Activated CD8-positive, alpha-beta T cell treated with anti-CD3 and anti-CD28 coated beads for 36 hours (primary cell): ENCODE results near the gene DEK. TPM values are rescaled to one million over a fixed set of nuclear protein-coding genes. Genes with fewer than 3 reads are reported as not detected.

Experiments used
- ATAC-seq: fragments of 200-7000 bp; cut with Tn5 transposase; one replicate; pipeline ENCODE4 v1.10.0; 2021; ENCODE audit warnings: mild to moderate bottlenecking, moderate library complexity
- CTCF ChIA-PET: fragments of 350-600 bp; sonication (Branson Sonifier 250); formaldehyde crosslinking; loops from one replicate; lab custom pipeline; 2021; ENCODE audit warnings: antibody characterized with exemption; lab: Charles Lee
- POLR2A ChIA-PET: fragments of 350-600 bp; sonication (Branson Sonifier 250); formaldehyde crosslinking; loops from one replicate; lab custom pipeline; 2021; ENCODE audit warnings: antibody characterized with exemption; lab: Charles Lee
- DNase-seq: peaks from one replicate; pipeline ENCODE4 v3.0.0-alpha.2; 2020
- H3K27ac Mint-ChIP-seq: one replicate; pipeline ENCODE4 v1.8.0; 2021; ENCODE audit warnings: mild to moderate bottlenecking, mixed read lengths
- H3K27me3 Mint-ChIP-seq: one replicate; pipeline ENCODE4 v1.8.0; 2021; ENCODE audit warnings: mixed read lengths
- H3K36me3 Mint-ChIP-seq: one replicate; pipeline ENCODE4 v1.8.0; 2021; ENCODE audit warnings: low read depth, mixed read lengths
- H3K4me1 Mint-ChIP-seq: one replicate; pipeline ENCODE4 v1.8.0; 2021; ENCODE audit warnings: low read depth, mixed read lengths
- H3K4me3 Mint-ChIP-seq: one replicate; pipeline ENCODE4 v1.8.0; 2021; ENCODE audit warnings: mild to moderate bottlenecking, moderate library complexity, mixed read lengths
- H3K9me3 Mint-ChIP-seq: one replicate; pipeline ENCODE4 v1.8.0; 2021; ENCODE audit warnings: mixed read lengths
- CTCF ChIP-seq: fragments of 200-600 bp; IDR thresholded peaks from one replicate; pipeline ENCODE4 v1.8.0; 2022; ENCODE audit warnings: antibody characterized with exemption, mild to moderate bottlenecking
- intact Hi-C: fragments of 100-400 bp; cut with micrococcal nuclease; formaldehyde crosslinking; loops from one replicate; pipeline ENCODE4 v1.10.0; 2022
- total RNA-seq, 2 experiments: library from RNA; stranded (reverse); gene quantifications; one replicate each; pipeline ENCODE4 v1.2.3, GENCODE V29; 2021

DEK gene
- total RNA-seq, 2 experiments from 2014 or later = 185 to 191 TPM

GRCh38 chr6:18284261-18284660 lies 19.9 kb upstream of the DEK start:
- ATAC-seq (no peak), DNase-seq (no peak)
- intact Hi-C loops = no loop called here
- Mint-ChIP-seq H3K4me3 (no peak overlapping the region), H3K4me1 (no peaks in the 10 kb centered on the region), H3K9me3 (no peaks in the 10 kb centered on the region), H3K27ac (no peak overlapping the region), H3K27me3 (peaks cover 28% of the 10 kb centered on the region), H3K36me3 (no peaks in the 10 kb centered on the region)
- POLR2A ChIA-PET = no interaction called here
- CTCF ChIA-PET = no interaction called here
- TF ChIP-seq CTCF = no peak

GRCh38 chr6:18281564-18281963 lies 17.2 kb upstream of the DEK start:
- peaks cover 35% of the 10 kb centered on the region for H3K27me3 Mint-ChIP-seq
- POLR2A ChIA-PET = no interaction called here

GRCh38 chr6:18280084-18280483 lies 15.8 kb upstream of the DEK start:
- intact Hi-C loops = no loop called here
- no peaks in the 10 kb centered on the region for H3K9me3 Mint-ChIP-seq
- ChIA-PET CTCF (no interaction called here), POLR2A (no interaction called here)
- H3K36me3 Mint-ChIP-seq = no peaks in the 10 kb centered on the region
- H3K4me1 Mint-ChIP-seq = peaks cover 6% of the 10 kb centered on the region
- TF ChIP-seq CTCF = no peak
- no peak overlapping the region for H3K27ac Mint-ChIP-seq
- peaks cover 44% of the 10 kb centered on the region for H3K27me3 Mint-ChIP-seq
- H3K4me3 Mint-ChIP-seq = no peak overlapping the region
- no peak for ATAC-seq
- no peak for DNase-seq

More at GRCh38 chr6:18281564-18281963, 17.2 kb upstream of the DEK start:
- H3K4me1 Mint-ChIP-seq = peaks cover 6% of the 10 kb centered on the region
- no peak for TF ChIP-seq CTCF
- no peak for DNase-seq
- H3K36me3 Mint-ChIP-seq = no peaks in the 10 kb centered on the region
- no peak overlapping the region for H3K4me3 Mint-ChIP-seq
- intact Hi-C loops = no loop called here
- CTCF ChIA-PET = no interaction called here
- H3K9me3 Mint-ChIP-seq = no peaks in the 10 kb centered on the region
- ATAC-seq = no peak
- H3K27ac Mint-ChIP-seq = no peak overlapping the region

- ChIA-PET POLR2A (no interaction called here), CTCF (no interaction called here)
- TF ChIP-seq CTCF = no peak
- Mint-ChIP-seq H3K36me3 (no peaks in the 10 kb centered on the region), H3K27ac (no peak overlapping the region), H3K9me3 (no peaks in the 10 kb centered on the region), H3K27me3 (peaks cover 46% of the 10 kb centered on the region), H3K4me3 (no peak overlapping the region), H3K4me1 (peaks cover 6% of the 10 kb centered on the region)
- ATAC-seq (no peak), DNase-seq (no peak)
- intact Hi-C loops = no loop called here
Measured at GRCh38 chr6:18279422-18279821, 15.1 kb upstream of the DEK start.

GRCh38 chr6:18277237-18278006 lies 13.1 kb upstream of the DEK start:
- CTCF ChIA-PET = no interaction called here
- H3K4me1 Mint-ChIP-seq = peaks cover 6% of the 10 kb centered on the region
- POLR2A ChIA-PET = no interaction called here
- no peak overlapping the region for H3K27ac Mint-ChIP-seq
- no peaks in the 10 kb centered on the region for H3K36me3 Mint-ChIP-seq
- no peaks in the 10 kb centered on the region for H3K9me3 Mint-ChIP-seq
- TF ChIP-seq CTCF = no peak
- intact Hi-C loops = no loop called here
- peaks cover 43% of the 10 kb centered on the region for H3K27me3 Mint-ChIP-seq
- no peak for ATAC-seq
- no peak for DNase-seq
- H3K4me3 Mint-ChIP-seq = peak overlapping the region; percentile 51
